HG03521 (cell line): Measurements from ENCODE around the gene PNISR.
"Not testable (repeated sequence)": the region's sequence is repeated elsewhere in the genome, so short reads cannot be mapped to it uniquely, and the experiment has no call there.

Experiments used
- ATAC-seq: cut with Tn5 transposase; IDR thresholded peaks from one replicate; pipeline ENCODE4 v1.9.1; 2021; ENCODE audit warnings: mild to moderate bottlenecking, moderate library complexity; ENCODE audit not compliant: unreplicated experiment

The PNISR gene, protein sequence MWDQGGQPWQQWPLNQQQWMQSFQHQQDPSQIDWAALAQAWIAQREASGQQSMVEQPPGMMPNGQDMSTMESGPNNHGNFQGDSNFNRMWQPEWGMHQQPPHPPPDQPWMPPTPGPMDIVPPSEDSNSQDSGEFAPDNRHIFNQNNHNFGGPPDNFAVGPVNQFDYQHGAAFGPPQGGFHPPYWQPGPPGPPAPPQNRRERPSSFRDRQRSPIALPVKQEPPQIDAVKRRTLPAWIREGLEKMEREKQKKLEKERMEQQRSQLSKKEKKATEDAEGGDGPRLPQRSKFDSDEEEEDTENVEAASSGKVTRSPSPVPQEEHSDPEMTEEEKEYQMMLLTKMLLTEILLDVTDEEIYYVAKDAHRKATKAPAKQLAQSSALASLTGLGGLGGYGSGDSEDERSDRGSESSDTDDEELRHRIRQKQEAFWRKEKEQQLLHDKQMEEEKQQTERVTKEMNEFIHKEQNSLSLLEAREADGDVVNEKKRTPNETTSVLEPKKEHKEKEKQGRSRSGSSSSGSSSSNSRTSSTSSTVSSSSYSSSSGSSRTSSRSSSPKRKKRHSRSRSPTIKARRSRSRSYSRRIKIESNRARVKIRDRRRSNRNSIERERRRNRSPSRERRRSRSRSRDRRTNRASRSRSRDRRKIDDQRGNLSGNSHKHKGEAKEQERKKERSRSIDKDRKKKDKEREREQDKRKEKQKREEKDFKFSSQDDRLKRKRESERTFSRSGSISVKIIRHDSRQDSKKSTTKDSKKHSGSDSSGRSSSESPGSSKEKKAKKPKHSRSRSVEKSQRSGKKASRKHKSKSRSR

DNA sequence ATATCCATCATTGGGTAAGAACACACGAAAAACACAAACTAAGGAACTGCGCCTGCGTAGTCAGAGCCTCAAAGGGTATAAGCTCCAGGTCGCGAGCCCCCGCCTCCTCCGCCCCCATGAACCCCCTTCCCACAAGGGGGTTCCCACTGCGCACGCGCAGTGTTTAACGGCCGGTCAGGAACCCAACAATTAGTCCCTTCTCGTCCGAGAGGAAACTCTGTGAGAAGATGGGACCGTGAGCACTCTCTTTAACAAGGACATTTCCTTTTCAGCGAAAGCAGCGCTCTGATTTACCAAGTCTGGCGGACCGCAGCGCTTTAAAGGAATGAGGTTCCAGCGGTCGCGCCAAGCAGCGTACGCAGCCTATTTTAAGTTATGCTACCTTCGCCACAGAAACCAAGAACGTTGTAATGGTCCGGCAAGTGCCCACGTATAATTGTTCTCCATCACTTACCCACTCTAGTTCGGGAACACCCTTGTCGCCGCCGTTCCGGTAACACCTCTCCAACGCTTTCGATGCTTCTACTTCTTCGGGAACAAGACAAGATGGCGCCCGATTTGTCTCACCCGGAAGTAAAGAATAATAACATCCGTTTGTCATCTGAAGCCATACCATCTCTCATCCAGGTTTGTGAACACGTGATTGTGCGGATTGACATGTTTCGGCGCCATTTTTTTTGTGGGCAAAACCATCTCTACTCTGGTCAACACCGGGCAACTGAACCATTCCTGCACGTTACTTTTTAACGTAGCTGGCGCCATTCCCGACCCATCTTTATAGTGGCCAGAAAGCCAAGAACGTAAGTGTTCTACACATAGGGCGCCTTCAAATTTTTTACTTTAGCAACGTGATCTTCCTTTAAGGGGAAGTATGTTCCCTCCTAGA, at the start of gene PNISR:
TSS of gene PNISR (minus strand) at position 548 of the 886 bp plus-strand sequence. CDS start 10,649 bp downstream, outside the sequence.
- ATAC-seq, result peak; percentile 90

DNA sequence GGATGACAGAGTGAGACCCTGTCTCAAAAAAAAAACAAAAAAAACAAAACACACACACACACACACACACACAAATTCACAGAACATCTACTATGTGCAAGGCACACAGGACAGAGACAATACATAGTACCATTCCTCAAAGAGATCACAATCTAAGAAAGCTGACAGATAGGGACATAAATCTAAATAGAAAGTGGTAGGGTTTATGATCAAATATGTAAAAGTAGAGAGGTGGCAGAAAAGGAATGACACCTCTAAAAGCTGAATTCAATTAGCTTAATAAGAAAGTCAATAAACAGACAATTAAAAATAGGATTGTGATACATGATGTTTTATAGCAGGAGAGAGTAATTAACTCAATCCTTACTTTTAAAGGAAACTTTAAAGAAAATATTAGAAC, 48.6 kb upstream of the PNISR start:
- ATAC-seq, result no peak

DNA sequence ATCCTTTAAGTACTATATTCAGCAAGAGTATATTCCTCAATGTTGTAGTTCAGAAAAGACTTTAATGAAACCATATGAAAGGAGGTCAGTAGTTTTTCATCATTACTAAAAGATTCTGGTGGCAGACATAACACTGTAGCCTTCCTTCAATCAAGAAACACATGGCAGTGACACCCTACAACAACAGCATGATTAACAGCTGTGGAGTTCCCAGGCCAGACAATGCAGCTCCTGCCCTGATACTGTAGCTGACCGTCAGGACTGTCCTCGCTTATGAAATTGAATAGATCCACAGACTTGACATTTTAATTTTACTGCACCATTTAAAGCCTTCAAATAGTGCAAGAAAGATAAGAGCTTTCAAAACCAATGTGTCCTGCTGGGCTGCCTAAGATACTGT, 46.5 kb upstream of the PNISR start:
- ATAC-seq, result no peak

DNA sequence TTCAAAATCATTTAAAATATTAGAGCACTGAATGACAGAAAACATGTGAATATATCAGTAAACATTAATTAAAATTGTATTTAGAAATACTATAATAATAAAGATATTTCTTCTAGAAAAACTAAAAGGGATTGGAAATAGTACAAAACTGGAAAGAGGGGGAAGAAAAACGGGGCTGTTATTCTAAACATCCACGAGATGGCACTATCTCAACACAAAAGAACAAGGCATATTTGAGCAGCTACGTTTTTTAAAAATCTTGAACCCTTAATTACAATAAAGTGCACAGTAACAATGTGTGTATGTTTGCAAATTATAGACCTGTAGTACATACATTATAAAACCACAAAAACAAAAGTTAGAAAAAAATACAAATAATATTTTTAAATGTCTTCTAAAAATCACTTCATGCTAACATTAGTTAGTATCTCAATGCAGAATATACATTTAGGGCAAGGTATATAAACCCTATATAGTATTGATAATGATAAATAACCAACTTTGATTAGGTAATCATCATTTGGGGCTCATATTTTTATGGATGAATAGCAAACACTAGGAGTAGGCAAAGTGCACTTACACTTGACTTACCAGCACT, 42.5 kb upstream of the PNISR start:
- ATAC-seq, result no peak

DNA sequence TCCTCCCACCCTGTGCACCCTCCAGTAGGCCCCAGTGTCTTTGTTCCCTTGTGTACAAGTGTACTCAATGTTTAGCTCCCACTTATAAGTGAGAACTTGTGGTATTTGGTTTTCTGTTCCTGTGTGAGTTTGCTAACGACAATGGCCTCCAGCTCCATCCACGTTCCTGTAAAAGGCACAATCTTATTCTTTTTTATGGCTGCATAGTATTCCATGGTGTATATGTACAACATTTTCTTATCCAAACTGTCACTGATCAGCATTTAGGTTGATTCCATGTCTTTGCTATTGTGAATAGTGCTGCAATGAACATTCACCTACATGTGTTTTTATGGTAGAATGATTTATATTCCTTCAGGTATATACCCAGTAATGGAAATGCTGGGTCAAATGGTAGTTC, 34.0 kb upstream of the PNISR start:
- ATAC-seq, result not testable (repeated sequence)

DNA sequence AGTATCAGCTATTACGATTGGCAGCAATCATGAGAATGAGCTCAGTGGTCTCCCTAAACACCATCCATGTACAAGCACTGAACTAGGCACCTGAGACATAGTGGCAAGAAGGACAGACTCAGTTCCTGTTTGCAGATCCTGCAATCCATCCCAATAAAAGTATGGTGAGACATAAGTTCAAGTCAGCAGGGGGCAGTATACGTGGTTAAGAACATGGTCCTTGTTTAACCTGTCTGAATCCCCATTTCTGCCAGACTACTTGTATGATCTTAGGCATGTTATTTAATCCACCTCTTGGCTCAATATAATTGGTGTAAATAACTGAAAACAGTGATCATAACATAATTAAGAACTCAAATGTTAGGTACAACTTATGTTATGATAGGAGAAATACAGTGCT, 33.2 kb upstream of the PNISR start:
- ATAC-seq, result no peak

DNA sequence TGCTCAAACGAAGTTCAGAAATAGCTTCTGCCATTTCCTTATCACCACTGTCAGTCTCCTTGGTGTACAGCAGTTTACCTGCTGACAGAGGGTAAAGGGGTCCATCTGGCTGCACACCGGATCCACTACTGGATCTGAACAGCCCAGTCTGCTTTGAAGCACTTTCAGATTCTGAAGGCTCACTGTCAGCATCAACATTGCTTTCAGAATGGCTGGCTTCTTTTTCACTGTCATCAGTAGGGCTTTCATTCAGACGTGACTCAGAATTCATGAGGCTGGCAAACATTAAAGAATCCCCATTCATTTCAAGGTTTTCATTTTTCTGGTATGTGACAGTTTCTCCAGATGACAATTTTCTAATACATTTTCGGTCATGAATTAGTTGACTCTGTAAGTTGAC, 21.0 kb upstream of the PNISR start:
- no peak for ATAC-seq

DNA sequence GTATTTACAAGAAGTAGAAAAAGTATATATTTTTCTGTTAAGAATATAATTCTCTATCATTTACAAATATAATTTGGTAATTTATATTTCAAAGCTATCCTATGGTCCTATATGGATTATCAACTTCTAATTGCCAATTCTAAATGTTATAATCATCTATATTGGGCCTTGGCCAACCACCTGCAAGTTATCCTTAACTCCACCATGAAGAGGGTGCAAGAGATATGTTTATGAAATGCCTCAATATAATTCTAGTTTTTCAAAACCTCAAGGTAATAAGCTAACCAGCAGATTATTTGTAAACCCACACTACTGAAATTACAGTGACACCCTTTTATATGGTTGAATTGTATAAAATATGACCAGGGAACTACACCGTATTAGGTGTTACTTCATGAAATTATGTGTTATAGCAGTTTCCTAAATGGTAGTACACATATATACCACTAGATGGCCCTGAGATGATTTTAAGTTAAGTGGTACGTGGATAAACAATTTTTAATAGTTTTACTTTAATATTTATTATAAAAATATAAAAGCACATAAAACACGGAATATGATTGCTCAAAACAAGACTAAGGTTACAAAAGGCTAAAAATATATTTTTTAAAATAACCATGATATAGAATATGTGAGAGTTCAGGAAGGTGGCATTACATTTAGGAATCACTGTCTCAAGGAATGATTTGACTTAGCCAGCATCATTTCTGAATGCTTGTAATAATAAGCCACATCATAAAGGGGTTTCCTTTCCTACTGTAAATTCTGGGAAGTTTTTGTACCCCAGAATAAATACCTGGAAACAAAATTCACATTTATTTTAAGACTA, 9.8 kb upstream of the PNISR start:
- peak; percentile 78 for ATAC-seq

DNA sequence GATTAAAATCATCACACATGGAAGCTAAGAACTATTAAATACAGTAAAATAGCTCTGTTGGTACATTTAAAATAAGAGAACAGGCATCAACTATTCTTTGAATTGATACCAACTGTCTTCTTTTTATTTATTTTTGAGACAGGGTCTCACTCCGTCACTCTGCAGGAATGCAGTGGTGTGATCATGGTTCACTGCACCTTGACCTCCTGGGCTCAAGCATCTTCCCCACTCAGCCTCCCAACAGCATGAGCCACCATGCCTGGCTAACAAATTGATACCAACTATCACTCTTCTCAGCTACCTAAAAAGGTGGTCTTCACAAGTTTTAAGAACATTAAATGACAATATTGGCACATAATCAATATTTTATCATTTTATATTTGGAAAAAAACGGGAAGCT, 7.8 kb upstream of the PNISR start:
- no peak for ATAC-seq

DNA sequence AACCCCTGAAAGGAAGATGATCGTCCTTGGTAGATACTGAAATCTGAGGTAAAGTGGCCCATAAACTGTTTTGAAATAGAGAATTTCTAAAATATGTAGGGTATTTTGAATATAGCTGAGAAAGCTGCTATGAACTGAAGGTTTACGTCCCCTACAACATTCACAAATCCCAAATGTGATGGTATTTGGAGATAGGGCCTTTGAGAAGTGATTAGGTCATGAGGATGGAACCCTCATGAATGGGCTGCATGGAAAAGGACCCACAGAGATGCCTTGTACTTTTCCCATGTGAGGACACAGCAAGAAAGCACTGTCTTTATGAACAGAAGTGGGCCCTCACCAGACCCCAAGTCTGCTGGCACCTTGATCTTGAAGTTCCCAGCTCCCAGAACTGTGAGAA, 6.8 kb upstream of the PNISR start:
- ATAC-seq, result no peak

DNA sequence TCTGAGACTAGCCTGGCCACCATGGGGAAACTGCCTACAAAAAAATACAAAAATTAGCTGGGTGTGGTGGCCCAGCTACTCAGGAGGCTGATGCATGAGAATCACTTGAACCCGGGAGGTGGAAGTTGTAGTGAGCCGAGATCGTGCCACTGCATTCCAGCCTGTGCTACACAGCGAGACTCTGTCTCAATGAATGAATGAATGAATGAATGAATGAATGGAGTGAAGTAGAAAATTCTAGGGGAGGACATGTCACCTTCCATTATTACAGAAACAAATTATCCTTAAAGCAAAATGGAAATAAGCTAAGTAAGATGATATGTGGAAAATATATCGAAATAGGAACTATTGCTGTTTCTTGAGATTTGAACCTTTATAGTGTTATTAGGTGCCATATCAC, 2.9 kb upstream of the PNISR start:
- ATAC-seq, result no peak

DNA sequence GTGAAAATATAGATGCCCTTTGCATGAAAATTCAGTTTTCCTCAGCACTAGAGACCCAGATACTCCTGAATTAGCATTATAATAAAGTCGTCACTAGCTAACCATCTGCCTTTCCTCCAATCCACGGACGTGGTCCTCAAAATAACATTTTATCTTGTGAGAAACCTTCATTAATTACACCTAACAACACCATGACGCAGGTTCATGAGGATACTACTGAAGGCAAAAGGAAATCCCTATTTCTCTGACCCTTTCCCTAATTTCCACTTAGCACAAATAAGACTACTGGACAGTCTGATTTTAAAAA, 1.3 kb upstream of the PNISR start:
- no peak for ATAC-seq

DNA sequence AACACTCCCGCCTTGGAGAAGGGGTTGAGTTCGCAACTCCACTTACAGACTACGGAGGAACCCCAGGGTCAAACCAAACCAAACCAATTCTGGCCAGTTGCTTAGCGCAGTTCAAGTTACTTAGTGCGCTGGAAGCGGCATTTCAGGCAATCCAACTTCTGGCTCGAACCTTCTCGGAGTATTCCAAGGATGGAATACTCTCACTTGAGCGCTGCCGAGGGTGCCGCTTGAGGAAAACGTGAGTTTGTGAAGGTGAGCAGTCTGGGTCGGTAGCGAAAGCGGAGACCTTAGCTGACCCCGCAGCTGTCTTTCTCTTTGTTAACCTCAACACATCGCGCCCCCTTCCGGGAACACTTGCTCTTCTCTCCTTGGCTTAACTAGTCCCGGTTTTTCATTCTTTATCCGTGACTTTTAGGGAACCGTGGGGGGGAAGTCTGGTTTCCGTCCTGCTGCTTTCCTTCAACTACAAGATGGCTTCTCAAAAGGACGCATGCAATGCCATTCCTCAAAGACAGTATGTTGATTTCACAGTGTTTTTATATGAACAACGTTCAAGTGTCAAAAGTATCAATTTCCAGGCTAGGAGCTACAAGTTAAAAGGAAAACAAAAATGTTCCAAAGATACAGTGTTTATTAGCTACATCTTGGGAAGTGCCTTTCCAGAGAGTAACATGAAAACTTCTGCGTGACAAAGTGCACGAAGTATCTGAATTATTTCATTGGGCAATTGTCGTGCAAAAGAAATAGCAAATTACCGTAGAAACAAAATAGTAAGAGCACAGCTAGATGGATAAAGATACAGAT, 741 bp upstream of the PNISR start:
- peak; percentile 36 for ATAC-seq

DNA sequence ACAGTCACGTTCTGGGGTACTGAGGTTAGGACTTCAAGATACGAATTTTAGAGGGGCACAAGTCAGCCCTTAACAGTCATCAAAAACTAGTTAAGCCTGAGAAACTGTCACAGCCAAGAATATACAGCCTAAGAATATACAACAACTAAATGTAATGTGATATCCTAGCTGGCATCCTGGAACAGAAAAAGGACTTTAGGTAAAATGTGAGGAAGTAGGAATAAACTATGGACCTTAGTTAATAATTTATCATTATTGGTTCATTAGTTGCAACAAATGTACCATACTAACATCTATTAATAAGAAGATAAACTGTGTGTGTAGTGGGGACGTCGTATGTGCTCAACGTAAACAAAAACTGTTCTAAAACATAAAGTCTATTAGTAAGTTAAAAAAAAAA, 1.1 kb downstream of the PNISR start:
- ATAC-seq, result no peak

DNA sequence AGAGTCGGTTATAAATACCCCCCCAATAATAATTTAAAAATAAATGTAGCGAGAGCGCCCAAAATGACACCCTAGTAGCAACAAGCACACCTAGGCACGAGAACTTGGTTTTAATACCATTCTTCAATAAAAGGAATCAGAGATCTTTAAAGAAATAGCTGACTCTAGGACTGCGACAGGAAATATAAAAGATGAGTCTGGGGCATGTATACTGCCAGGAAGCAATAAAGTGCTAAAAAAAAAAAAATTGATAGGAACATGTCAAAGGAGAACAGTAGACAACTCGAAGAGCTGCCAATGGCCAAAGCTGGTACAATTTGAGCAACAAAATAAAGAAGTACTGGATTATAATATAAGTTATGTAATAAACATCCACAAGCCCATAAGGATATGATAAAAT, 2.2 kb downstream of the PNISR start:
- ATAC-seq, result no peak

DNA sequence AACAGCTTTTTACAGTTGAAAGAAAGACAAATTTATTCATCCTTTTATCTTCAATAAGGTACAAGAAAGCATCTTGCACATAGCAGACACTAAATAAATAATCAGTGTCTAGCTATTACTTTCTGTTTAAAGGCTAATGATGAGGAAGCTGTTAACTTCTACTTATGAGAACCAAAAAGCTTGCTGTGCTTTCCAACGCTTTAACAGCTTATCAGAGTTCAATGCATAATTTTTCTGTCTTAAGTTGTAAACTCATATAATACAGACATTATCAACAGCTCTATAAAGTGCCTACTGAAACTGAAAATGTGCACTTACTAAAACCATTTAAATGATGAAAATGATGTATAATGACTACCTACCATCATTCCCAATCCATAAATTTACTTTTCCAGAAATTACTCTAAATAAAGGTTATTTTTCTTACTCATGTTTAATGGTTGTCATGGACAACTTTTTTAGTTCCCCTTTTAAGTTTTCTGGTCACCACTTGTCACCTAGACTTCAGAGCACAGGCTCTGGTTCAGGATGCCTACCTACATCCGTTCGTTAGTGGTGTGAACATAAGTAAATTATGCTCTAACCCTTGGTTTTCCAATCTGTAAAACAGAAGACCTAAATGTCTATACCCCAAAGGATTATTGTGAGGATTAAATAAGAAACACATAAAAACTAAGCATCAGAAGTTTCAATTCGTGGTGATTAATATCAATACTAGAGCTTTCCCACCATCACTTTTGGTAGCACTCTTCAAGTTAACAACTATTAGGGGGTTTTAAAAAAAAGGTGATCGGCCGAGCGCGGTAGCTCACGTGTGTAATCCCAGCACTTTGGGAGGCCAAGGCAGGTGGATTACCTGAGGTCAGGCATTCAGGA, 8.0 kb downstream of the PNISR start:
- ATAC-seq, result peak; percentile 83

DNA sequence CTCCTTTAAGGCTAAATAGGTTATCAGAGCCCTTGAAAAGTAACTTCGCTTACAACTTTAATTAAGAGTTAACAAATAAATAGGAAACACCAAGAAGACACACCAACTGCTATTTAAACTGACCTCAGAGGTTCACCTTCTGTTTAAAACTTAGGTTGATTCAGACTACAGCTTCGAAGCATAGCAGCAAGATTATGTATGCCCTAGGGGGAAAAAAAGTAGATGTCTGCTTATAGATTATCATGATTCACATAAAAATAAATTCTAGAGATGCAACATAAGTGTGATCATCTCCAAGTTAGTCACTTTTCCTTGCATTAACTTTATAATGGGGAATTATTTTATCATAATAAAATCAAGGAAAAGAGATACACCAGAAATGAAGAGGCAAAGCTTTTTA, 8.9 kb downstream of the PNISR start:
- ATAC-seq, result no peak

DNA sequence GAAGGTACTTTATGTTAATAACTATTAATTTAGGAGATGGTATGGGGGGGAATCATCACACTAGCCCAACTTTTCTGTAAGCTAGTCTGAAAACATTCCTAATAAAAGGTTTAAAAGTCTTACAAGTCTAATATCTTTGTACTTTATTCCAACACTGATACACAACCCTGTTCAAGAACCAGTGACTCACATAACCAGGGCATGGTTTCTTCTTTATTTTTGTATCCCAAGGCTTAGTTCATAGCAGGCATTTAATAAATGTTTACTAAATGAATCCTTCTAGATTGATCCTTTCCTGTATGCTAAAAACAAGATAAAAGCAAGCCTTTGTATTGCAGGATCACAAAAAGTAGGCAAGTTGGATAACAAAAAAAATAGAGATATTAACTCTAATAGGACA, 9.7 kb downstream of the PNISR start:
- ATAC-seq, result no peak
